Measurements from ENCODE around the gene AKR1C8. TPM values are rescaled to one million over a fixed set of nuclear protein-coding genes. Genes with fewer than 3 reads are reported as not detected.
A peak's percentile ranks its signal among the peaks of the same experiment; 100 is the strongest.
"Not testable (repeated sequence)": the region's sequence is repeated elsewhere in the genome, so short reads cannot be mapped to it uniquely, and the experiment has no call there.

Gene AKR1C8
- total and polyA plus RNA-seq, 4 donors: 0.20 to 0.94 TPM; not detected in 2

- H3K4me1 ChIP-seq (ENCODE audit: control insufficient read depth, insufficient read depth, low read length); H3K9me3 ChIP-seq (ENCODE audit: control insufficient read depth, insufficient read depth, low read length); H3K27me3 ChIP-seq (ENCODE audit: control insufficient read depth, insufficient read depth, low read length); DNase-seq (ENCODE audit: low read depth in 4 of 6, low spot score in 6 of 6); H3K36me3 ChIP-seq (ENCODE audit: control insufficient read depth, insufficient read depth, low read length); H3K27ac ChIP-seq (ENCODE audit: low read depth, low read length); H3K4me3 ChIP-seq (ENCODE audit: low read depth, low read length): not testable (repeated sequence)
- WGBS (ENCODE audit: insufficient coverage): 100% methylated on average over 1 of the region's 1 CpG
Measured at GRCh38 chr10:5209776-5210175, 24.8 kb upstream of the AKR1C8 start.

GRCh38 chr10:5206799-5207198 is 21.8 kb upstream of the AKR1C8 start:
- DNase-seq (ENCODE audit: low read depth in 4 of 6, low spot score in 6 of 6): no peak
- H3K4me3 ChIP-seq (ENCODE audit: low read depth, low read length): no peak overlapping the region
- peaks cover 3% of the 10 kb centered on the region for H3K9me3 ChIP-seq (ENCODE audit: control insufficient read depth, insufficient read depth, low read length)
- no peaks in the 10 kb centered on the region for H3K4me1 ChIP-seq (ENCODE audit: control insufficient read depth, insufficient read depth, low read length)
- 86% methylated on average over 3 of the region's 6 CpGs for WGBS (ENCODE audit: insufficient coverage)
- H3K27me3 ChIP-seq (ENCODE audit: control insufficient read depth, insufficient read depth, low read length): no peaks in the 10 kb centered on the region
- H3K27ac ChIP-seq (ENCODE audit: low read depth, low read length): no peak overlapping the region
- H3K36me3 ChIP-seq (ENCODE audit: control insufficient read depth, insufficient read depth, low read length): no peaks in the 10 kb centered on the region

- H3K27ac ChIP-seq (ENCODE audit: low read depth, low read length): no peak overlapping the region
- 81% methylated on average over 7 of the region's 8 CpGs for WGBS (ENCODE audit: insufficient coverage)
- peaks cover 3% of the 10 kb centered on the region for H3K9me3 ChIP-seq (ENCODE audit: control insufficient read depth, insufficient read depth, low read length)
- no peaks in the 10 kb centered on the region for H3K36me3 ChIP-seq (ENCODE audit: control insufficient read depth, insufficient read depth, low read length)
- no peak for DNase-seq (ENCODE audit: low read depth in 4 of 6, low spot score in 6 of 6)
- no peaks in the 10 kb centered on the region for H3K4me1 ChIP-seq (ENCODE audit: control insufficient read depth, insufficient read depth, low read length)
- H3K27me3 ChIP-seq (ENCODE audit: control insufficient read depth, insufficient read depth, low read length): no peaks in the 10 kb centered on the region
- H3K4me3 ChIP-seq (ENCODE audit: low read depth, low read length): no peak overlapping the region
Measured at GRCh38 chr10:5199398-5199797, 14.4 kb upstream of the AKR1C8 start.

GRCh38 chr10:5198386-5198785 is 13.4 kb upstream of the AKR1C8 start:
- H3K36me3 ChIP-seq (ENCODE audit: control insufficient read depth, insufficient read depth, low read length): no peaks in the 10 kb centered on the region
- H3K4me3 ChIP-seq (ENCODE audit: low read depth, low read length): no peak overlapping the region
- peaks cover 3% of the 10 kb centered on the region for H3K9me3 ChIP-seq (ENCODE audit: control insufficient read depth, insufficient read depth, low read length)
- H3K27ac ChIP-seq (ENCODE audit: low read depth, low read length): no peak overlapping the region
- no CpG with 5 or more reads among the region's 3 CpGs for WGBS (ENCODE audit: insufficient coverage)
- H3K27me3 ChIP-seq (ENCODE audit: control insufficient read depth, insufficient read depth, low read length): no peaks in the 10 kb centered on the region
- no peaks in the 10 kb centered on the region for H3K4me1 ChIP-seq (ENCODE audit: control insufficient read depth, insufficient read depth, low read length)
- DNase-seq (ENCODE audit: low read depth in 4 of 6, low spot score in 6 of 6): no peak

GRCh38 chr10:5196702-5197113 is 11.8 kb upstream of the AKR1C8 start, which contains the start of gene AKR1C4:
AKR1C4 (plus strand) TSS chr10:5196837; CDS start chr10:5196868, 31 bp downstream.
- Histone ChIP-seq H3K4me3 (ENCODE audit: low read depth, low read length) (no peak within 1 kb of the TSS), H3K9me3 (ENCODE audit: control insufficient read depth, insufficient read depth, low read length) (no peaks in the 10 kb centered on the region), H3K4me1 (ENCODE audit: control insufficient read depth, insufficient read depth, low read length) (no peaks in the 10 kb centered on the region), H3K27me3 (ENCODE audit: control insufficient read depth, insufficient read depth, low read length) (no peaks in the 10 kb centered on the region), H3K36me3 (ENCODE audit: control insufficient read depth, insufficient read depth, low read length) (no peaks in the 10 kb centered on the region), H3K27ac (ENCODE audit: low read depth, low read length) (no peak within 1 kb of the TSS)
- DNase-seq (ENCODE audit: low read depth in 4 of 6, low spot score in 6 of 6): peak in 1 of 6 donors; percentile 32
- 89% methylated on average over 4 of the region's 4 CpGs for WGBS (ENCODE audit: insufficient coverage)

- H3K4me3 ChIP-seq (ENCODE audit: low read depth, low read length): no peak overlapping the region
- no peak for DNase-seq (ENCODE audit: low read depth in 4 of 6, low spot score in 6 of 6)
- H3K27ac ChIP-seq (ENCODE audit: low read depth, low read length): no peak overlapping the region
- H3K4me1 ChIP-seq (ENCODE audit: control insufficient read depth, insufficient read depth, low read length): no peaks in the 10 kb centered on the region
- H3K36me3 ChIP-seq (ENCODE audit: control insufficient read depth, insufficient read depth, low read length): no peaks in the 10 kb centered on the region
- no CpG with 5 or more reads among the region's 6 CpGs for WGBS (ENCODE audit: insufficient coverage)
- no peaks in the 10 kb centered on the region for H3K27me3 ChIP-seq (ENCODE audit: control insufficient read depth, insufficient read depth, low read length)
- H3K9me3 ChIP-seq (ENCODE audit: control insufficient read depth, insufficient read depth, low read length): no peaks in the 10 kb centered on the region
Measured at GRCh38 chr10:5195727-5196374, 10.9 kb upstream of the AKR1C8 start.

GRCh38 chr10:5194431-5194830 is 9.5 kb upstream of the AKR1C8 start:
- Histone ChIP-seq H3K4me3 (ENCODE audit: low read depth, low read length) (no peak overlapping the region), H3K9me3 (ENCODE audit: control insufficient read depth, insufficient read depth, low read length) (no peaks in the 10 kb centered on the region), H3K36me3 (ENCODE audit: control insufficient read depth, insufficient read depth, low read length) (no peaks in the 10 kb centered on the region), H3K27ac (ENCODE audit: low read depth, low read length) (no peak overlapping the region), H3K4me1 (ENCODE audit: control insufficient read depth, insufficient read depth, low read length) (no peaks in the 10 kb centered on the region), H3K27me3 (ENCODE audit: control insufficient read depth, insufficient read depth, low read length) (no peaks in the 10 kb centered on the region)
- WGBS (ENCODE audit: insufficient coverage): no CpG with 5 or more reads among the region's 3 CpGs
- DNase-seq (ENCODE audit: low read depth in 4 of 6, low spot score in 6 of 6): no peak

- H3K27me3 ChIP-seq (ENCODE audit: control insufficient read depth, insufficient read depth, low read length): no peaks in the 10 kb centered on the region
- WGBS (ENCODE audit: insufficient coverage): 60% methylated on average over 2 of the region's 2 CpGs
- H3K9me3 ChIP-seq (ENCODE audit: control insufficient read depth, insufficient read depth, low read length): no peaks in the 10 kb centered on the region
- no peak overlapping the region for H3K4me3 ChIP-seq (ENCODE audit: low read depth, low read length)
- H3K4me1 ChIP-seq (ENCODE audit: control insufficient read depth, insufficient read depth, low read length): no peaks in the 10 kb centered on the region
- H3K36me3 ChIP-seq (ENCODE audit: control insufficient read depth, insufficient read depth, low read length): no peaks in the 10 kb centered on the region
- DNase-seq (ENCODE audit: low read depth in 4 of 6, low spot score in 6 of 6): no peak
- H3K27ac ChIP-seq (ENCODE audit: low read depth, low read length): no peak overlapping the region
Measured at GRCh38 chr10:5188358-5188757, 3.4 kb upstream of the AKR1C8 start.

GRCh38 chr10:5187867-5188266 is 2.9 kb upstream of the AKR1C8 start:
- H3K27me3 ChIP-seq (ENCODE audit: control insufficient read depth, insufficient read depth, low read length): no peaks in the 10 kb centered on the region
- DNase-seq (ENCODE audit: low read depth in 4 of 6, low spot score in 6 of 6): no peak
- WGBS (ENCODE audit: insufficient coverage): no CpG with 5 or more reads among the region's 5 CpGs

GRCh38 chr10:5183923-5184322 is 1.0 kb downstream of the AKR1C8 start:
- Histone ChIP-seq H3K4me3 (ENCODE audit: low read depth, low read length) (no peak overlapping the region), H3K27me3 (ENCODE audit: control insufficient read depth, insufficient read depth, low read length) (no peaks in the 10 kb centered on the region), H3K9me3 (ENCODE audit: control insufficient read depth, insufficient read depth, low read length) (no peaks in the 10 kb centered on the region), H3K36me3 (ENCODE audit: control insufficient read depth, insufficient read depth, low read length) (no peaks in the 10 kb centered on the region), H3K4me1 (ENCODE audit: control insufficient read depth, insufficient read depth, low read length) (no peaks in the 10 kb centered on the region), H3K27ac (ENCODE audit: low read depth, low read length) (no peak overlapping the region)
- 90% methylated on average over 2 of the region's 2 CpGs for WGBS (ENCODE audit: insufficient coverage)
- no peak for DNase-seq (ENCODE audit: low read depth in 4 of 6, low spot score in 6 of 6)

More at GRCh38 chr10:5187867-5188266, 2.9 kb upstream of the AKR1C8 start:
- no peaks in the 10 kb centered on the region for H3K4me1 ChIP-seq (ENCODE audit: control insufficient read depth, insufficient read depth, low read length)
- no peaks in the 10 kb centered on the region for H3K9me3 ChIP-seq (ENCODE audit: control insufficient read depth, insufficient read depth, low read length)
- H3K36me3 ChIP-seq (ENCODE audit: control insufficient read depth, insufficient read depth, low read length): no peaks in the 10 kb centered on the region
- no peak overlapping the region for H3K27ac ChIP-seq (ENCODE audit: low read depth, low read length)
- H3K4me3 ChIP-seq (ENCODE audit: low read depth, low read length): no peak overlapping the region

All from spinal cord (tissue), 10 donors.